ENCODE measurements around the gene PARD3.

Gene PARD3

DNA sequence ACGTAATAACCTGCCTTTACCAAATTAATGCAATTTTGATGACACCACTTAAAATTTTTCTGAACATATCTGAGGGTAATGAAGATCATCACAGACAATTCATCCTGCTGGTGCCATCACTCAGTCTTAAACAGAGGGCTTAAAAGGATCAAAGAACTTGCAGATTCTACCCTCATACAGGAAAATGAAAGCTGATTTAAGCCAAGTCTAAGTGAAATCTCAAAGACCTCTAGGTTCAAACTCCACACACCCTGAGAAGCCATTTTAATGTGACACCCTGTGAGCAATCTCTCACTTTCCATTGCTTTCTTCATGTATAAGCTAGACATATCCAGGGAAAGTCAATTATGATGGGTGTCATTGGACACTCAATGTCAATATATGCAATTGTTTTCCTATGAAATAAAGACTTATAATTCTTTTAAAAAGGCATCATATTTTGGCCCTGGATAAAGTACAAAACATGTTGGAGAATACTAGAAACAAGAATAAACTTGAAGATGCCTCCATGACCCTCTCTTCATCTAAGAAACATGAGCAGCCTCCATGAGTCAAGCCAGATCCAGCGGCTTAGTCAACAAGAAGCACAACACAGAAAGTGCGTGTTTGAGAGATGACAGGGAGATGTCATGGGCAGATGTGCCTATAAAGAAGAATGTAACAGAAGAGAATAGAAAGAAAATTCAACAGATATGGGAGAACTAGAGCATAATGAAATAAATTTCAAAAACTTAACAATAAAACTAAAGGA lies 291.9 kb downstream of the PARD3 start:
- no peaks in the 10 kb centered on the region for H3K9me3 ChIP-seq (ENCODE audit: control insufficient read depth, insufficient read depth, low read length)
- H3K27ac ChIP-seq (ENCODE audit: low read depth, low read length) = peak overlapping the region; percentile 93
- no peaks in the 10 kb centered on the region for H3K79me2 ChIP-seq (ENCODE audit: control insufficient read depth, low read length)
- H3K36me3 ChIP-seq (ENCODE audit: control insufficient read depth, low read length) = peaks cover 5% of the 10 kb centered on the region; the same call in 1 of the 2 replicates
- peak overlapping the region; percentile 54 for H3K4me3 ChIP-seq (ENCODE audit: low read length)
- no peaks in the 10 kb centered on the region for H3K9me2 ChIP-seq (replicated peaks; ENCODE audit: control insufficient read depth, low read length)
- TF ChIP-seq, protein P1, sequence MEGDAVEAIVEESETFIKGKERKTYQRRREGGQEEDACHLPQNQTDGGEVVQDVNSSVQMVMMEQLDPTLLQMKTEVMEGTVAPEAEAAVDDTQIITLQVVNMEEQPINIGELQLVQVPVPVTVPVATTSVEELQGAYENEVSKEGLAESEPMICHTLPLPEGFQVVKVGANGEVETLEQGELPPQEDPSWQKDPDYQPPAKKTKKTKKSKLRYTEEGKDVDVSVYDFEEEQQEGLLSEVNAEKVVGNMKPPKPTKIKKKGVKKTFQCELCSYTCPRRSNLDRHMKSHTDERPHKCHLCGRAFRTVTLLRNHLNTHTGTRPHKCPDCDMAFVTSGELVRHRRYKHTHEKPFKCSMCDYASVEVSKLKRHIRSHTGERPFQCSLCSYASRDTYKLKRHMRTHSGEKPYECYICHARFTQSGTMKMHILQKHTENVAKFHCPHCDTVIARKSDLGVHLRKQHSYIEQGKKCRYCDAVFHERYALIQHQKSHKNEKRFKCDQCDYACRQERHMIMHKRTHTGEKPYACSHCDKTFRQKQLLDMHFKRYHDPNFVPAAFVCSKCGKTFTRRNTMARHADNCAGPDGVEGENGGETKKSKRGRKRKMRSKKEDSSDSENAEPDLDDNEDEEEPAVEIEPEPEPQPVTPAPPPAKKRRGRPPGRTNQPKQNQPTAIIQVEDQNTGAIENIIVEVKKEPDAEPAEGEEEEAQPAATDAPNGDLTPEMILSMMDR (IDR thresholded peaks at IDR 0.05; ENCODE audit: low read depth, low read length, poor library complexity, severe bottlenecking) = no peak
- TF ChIP-seq EZH2phosphoT487 (IDR thresholded peaks at IDR 0.05; ENCODE audit: borderline replicate concordance, low read length) = no peak
- H3K4me1 ChIP-seq (ENCODE audit: control insufficient read depth, low read length) = peaks cover 70% of the 10 kb centered on the region
- H3K27me3 ChIP-seq (ENCODE audit: control insufficient read depth, low read length) = no peaks in the 10 kb centered on the region
- H3K4me2 ChIP-seq (ENCODE audit: low read length) = peak overlapping the region; percentile 72
- H4K20me1 ChIP-seq (ENCODE audit: control insufficient read depth, insufficient read depth, low read depth, low read length) = no peaks in the 10 kb centered on the region
- peaks cover 14% of the 10 kb centered on the region for H3F3A ChIP-seq (ENCODE audit: control insufficient read depth, insufficient read depth)

DNA sequence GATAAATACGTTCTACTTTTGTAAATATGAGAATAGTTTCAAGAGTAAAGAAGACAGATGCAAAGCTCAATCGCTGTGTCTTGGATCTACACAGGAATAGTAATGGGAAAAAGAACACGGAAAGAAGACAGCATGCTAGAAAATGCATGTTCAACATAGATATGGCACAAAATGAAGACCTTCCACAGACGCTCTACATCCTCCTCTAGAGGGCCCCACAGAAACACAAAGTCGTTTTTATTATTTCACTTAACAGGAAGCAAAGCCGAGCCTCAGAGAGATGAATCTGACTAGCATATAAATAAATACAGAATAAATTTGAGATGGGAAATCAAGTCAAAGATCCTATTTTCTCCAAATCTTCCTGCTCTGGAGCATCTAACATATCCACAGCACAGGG lies 292.6 kb downstream of the PARD3 start:
- peak overlapping the region; percentile 54 for H3K4me3 ChIP-seq (ENCODE audit: low read length)
- peak overlapping the region; percentile 72 for H3K4me2 ChIP-seq (ENCODE audit: low read length)

DNA sequence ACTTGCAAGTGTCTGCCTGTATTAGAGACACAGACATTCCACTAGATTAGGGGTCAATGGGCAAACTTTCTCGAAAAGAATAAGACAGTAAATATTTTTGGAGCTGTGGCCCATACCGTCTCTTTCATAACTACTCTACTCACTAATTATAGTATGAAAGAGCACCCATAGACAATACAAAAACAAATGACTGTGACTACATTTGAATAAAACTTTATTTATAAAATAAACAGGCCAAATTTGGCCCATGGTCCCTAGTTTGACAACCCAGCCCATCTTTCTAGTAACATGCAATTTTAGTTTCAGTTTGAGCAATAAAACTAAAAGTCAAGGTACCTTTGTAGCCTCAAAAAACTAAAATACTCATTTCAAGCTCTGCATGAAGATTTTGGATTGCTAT lies 294.6 kb downstream of the PARD3 start:
- Histone ChIP-seq H3K4me3 (ENCODE audit: low read length) (no peak overlapping the region), H3K27ac (ENCODE audit: low read depth, low read length) (no peak overlapping the region), H3K79me2 (ENCODE audit: control insufficient read depth, low read length) (no peaks in the 10 kb centered on the region), H3K36me3 (ENCODE audit: control insufficient read depth, low read length) (no peaks in the 10 kb centered on the region; the same call in 1 of the 2 replicates), H3K9me3 (ENCODE audit: control insufficient read depth, insufficient read depth, low read length) (no peaks in the 10 kb centered on the region), H3K4me2 (ENCODE audit: low read length) (no peak overlapping the region), H4K20me1 (ENCODE audit: control insufficient read depth, insufficient read depth, low read depth, low read length) (no peaks in the 10 kb centered on the region), H3K4me1 (ENCODE audit: control insufficient read depth, low read length) (peaks cover 43% of the 10 kb centered on the region), H3K27me3 (ENCODE audit: control insufficient read depth, low read length) (no peaks in the 10 kb centered on the region), H3F3A (ENCODE audit: control insufficient read depth, insufficient read depth) (peaks cover 14% of the 10 kb centered on the region), H3K9me2 (replicated peaks; ENCODE audit: control insufficient read depth, low read length) (no peaks in the 10 kb centered on the region)
- no peak for TF ChIP-seq EZH2phosphoT487 (IDR thresholded peaks at IDR 0.05; ENCODE audit: borderline replicate concordance, low read length)
- TF ChIP-seq, protein P1 (IDR thresholded peaks at IDR 0.05; ENCODE audit: low read depth, low read length, poor library complexity, severe bottlenecking) = no peak

More for the DNA sequence above, 292.6 kb downstream of the PARD3 start:
- Histone ChIP-seq H3K9me3 (ENCODE audit: control insufficient read depth, insufficient read depth, low read length) (no peaks in the 10 kb centered on the region), H3K27me3 (ENCODE audit: control insufficient read depth, low read length) (no peaks in the 10 kb centered on the region), H3K36me3 (ENCODE audit: control insufficient read depth, low read length) (peaks cover 5% of the 10 kb centered on the region; the same call in 1 of the 2 replicates), H3K79me2 (ENCODE audit: control insufficient read depth, low read length) (no peaks in the 10 kb centered on the region), H3K4me1 (ENCODE audit: control insufficient read depth, low read length) (peaks cover 63% of the 10 kb centered on the region), H3K27ac (ENCODE audit: low read depth, low read length) (peak overlapping the region; percentile 93), H4K20me1 (ENCODE audit: control insufficient read depth, insufficient read depth, low read depth, low read length) (no peaks in the 10 kb centered on the region), H3K9me2 (replicated peaks; ENCODE audit: control insufficient read depth, low read length) (no peaks in the 10 kb centered on the region), H3F3A (ENCODE audit: control insufficient read depth, insufficient read depth) (peaks cover 14% of the 10 kb centered on the region)
- no peak for TF ChIP-seq EZH2phosphoT487 (IDR thresholded peaks at IDR 0.05; ENCODE audit: borderline replicate concordance, low read length)
- TF ChIP-seq, protein P1 (IDR thresholded peaks at IDR 0.05; ENCODE audit: low read depth, low read length, poor library complexity, severe bottlenecking) = peak; percentile 69
